Endometrial microvascular endothelial cells (primary cell): Measurements from ENCODE around the gene COL6A2. TPM values are rescaled to one million over a fixed set of nuclear protein-coding genes. Genes with fewer than 3 reads are reported as not detected.

Experiments
- in situ Hi-C: cut with HindIII; loops from 2 replicates; pipeline ENCODE4 v1.10.0; 2017; ENCODE audit warnings: low sequenced_read_pairs, low pct_unique_long_range_greater_than_20kb; ENCODE audit errors: inconsistent ontology term
- total RNA-seq: library from RNA; depleted of rRNA; stranded (reverse); fragments of >200 nt; gene quantifications from one replicate; pipeline ENCODE4 v1.2.3, GENCODE V29; 2015; ENCODE audit errors: inconsistent ontology term

COL6A2 gene
- total RNA-seq, result 11.2 TPM

DNA sequence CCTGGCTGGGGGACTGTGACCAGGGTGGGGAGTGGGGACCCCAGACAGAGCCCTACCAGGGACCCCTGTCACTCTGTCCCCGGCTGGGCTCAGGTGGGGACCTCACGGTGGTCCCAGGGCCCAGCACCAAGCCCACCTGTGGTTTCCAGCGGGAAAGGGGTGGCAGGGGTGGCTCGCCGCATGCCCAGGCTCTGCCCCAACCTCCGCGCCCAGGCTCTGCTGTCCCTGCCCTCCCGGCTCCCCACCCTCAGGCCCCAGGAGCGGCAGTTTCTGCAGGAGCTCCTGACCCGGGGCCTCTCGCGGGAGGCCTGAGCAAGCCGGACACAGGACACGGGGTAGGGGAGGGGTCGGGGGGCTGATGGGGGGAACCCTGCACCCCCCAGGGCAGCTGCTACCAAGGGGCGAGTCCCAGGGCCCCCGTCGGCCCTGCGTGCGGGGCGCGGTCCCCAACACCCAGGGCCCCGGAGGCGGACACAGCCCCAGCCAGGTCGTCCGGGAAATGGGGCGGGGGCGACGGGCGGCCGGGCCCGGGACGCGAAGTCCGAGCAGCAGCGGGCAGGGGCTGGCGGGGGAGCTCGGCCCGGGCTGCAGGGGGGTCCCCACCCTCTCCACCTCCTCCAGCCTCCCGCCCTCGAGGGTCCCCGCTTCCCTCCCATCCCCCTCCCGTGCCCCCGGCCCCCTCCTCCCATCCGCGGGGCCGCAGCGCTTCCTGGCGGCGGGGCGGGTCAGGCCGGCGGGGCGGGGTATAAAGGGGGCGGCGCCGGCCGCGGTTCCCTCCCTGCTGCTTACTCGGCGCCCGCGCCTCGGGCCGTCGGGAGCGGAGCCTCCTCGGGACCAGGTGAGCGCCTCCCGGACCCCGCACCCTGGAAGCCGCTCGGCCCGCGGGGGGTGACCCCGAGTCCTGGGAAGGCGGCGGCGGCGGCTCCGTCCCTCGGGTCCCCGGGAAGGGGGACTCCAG lies at the start of gene COL6A2:
Gene COL6A2 (plus strand): TSS at position 777 of the 958 bp plus-strand sequence.
- in situ Hi-C loops, result no loop called here

DNA sequence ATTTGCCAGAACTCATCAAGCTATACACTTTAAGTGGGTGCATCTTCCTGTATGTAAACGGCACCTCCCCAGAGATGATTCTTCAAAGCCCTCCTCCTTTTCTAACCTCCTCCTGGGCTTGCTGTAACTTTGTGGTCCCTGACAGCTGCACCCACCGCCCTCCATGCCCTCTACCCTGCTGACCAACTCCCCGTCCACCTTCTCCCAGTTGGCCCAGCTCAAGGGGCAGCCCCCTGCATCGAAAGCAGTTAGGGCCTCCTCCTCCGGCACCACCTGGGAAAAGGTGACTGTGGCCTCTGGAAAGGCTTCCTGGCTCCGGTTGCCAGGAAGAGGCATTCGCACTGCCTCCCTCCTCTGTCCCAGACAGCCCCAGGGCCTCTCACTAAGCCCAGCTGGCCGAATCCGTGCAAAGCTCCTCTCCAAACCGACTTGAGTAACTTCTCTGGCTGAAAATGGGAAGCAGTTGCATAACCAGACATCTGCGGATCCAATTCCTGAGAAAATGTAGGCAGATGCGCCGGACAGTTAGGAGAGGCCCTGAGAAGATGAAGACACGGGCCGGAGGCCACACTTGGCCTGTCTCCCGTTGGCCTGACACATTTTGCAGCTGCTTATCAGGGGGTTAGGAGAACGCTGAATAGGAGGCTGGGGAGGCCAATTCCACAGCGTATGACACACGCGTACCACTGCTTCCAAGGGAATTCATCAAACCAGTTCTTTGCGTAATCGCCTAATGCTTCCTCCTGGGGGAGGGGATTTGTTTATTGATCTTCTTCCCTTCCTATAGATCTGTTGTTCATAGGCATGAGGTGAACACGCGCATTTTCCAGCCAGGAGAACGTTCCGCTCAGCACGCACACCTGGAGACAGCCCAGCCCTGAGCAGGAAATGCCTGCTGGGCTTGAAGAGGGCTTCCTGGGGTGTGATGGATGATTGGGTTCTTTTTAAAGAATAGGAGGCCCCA lies 48.7 kb upstream of the COL6A2 start:
- in situ Hi-C loops, result no loop called here

- in situ Hi-C loops, result no loop called here
These were observed 47.8 kb upstream of the COL6A2 start for GRCh38 chr21:46049890-46050667.

DNA sequence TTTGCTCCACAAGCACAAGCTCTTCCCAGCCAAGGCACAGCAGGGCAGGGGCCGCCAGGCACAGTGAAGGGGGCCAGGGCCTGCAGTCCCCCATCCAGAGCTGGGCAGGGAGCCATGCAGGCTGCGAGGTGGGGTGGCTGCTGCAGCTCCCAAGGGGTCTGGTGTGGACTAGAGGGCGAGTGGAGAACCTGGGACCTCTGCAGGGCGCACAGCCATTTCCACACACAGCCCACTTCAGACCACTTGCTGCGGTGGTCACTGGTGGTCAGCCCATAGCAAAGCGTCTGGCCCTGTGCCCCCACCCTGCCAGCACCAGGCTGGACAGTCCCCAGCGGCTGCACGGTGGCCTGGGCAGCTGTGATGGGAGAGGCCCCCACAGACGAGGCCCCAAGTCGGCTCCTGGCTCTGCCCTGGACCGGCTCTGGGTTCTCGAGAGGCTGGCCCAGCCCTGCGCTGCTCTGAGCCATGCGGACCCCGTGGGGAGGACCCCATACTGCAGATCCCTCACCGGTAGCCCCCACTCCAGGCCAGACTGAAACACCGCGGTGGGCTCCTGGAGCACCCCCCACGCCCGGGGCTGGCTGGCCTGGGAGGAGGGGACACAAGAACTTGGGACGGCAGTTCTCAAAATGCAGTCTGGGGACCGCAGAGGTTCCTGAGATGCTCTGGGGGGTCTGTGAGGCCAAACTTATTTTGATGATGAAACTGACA lies 47.1 kb upstream of the COL6A2 start:
- in situ Hi-C loops, result no loop called here

DNA sequence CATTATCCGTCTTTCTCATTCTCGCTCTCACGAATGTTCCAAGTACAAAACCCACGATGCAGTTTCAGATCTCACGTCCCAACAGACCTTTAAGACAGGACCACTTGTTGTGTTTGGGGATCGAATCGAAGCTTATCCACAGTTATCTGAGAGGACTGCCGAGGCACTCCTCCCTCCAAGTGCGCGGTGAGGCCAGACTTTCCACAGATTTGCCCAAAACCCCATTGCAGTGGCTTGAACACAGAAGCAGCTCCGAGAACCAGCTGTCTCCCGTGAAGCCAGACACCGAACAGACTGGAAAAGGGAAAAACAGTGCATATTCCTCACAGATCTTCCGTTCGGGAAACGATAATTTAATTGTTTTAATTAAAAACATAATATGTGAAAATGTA lies 46.5 kb upstream of the COL6A2 start:
- in situ Hi-C loops, result no loop called here

DNA sequence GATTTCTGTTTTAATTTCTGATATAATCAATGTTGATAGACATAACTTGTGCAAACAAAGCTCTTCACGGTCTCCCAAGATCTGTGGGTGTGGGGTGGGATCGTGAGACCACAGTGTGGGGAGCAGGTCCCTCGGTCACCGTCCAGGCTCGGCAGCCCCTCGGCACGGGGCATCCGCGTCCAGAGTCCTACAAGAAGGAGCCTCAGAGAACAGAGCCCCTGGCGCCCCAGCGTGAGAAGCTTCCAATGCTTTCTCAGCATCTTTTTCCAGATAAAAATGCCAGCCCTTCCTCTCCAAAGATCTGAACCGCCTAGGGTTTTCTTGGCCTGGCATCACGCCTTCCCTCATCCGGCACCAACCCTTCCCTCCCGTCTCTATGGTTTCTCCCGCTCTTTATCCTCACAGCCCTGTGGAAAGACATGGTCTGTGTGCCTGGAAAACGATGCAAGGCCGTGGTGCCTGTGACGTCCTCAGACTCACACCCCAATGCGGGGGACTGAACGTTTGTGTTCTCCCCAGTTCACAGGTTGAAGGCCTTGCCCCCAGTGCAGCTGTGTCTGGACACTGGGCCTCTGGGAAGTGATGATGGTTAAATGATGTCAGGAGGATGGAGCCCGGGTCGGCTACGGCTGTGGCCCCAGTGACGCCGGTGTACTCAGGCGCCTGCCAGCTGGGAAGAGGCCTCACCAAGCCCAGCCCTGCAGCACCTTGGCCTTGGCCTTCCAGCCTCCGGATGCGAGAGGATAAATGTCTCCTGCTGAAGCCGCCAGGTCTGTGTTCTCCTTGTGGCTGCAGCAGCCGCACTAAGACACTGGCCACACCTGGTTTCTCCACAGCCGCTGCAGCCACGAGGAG lies 45.9 kb upstream of the COL6A2 start:
- in situ Hi-C loops, result no loop called here

- in situ Hi-C loops, result no loop called here
These were observed 44.9 kb upstream of the COL6A2 start for GRCh38 chr21:46052703-46053651.

- in situ Hi-C loops, result no loop called here
These were observed 43.9 kb upstream of the COL6A2 start for GRCh38 chr21:46054031-46054430.

DNA sequence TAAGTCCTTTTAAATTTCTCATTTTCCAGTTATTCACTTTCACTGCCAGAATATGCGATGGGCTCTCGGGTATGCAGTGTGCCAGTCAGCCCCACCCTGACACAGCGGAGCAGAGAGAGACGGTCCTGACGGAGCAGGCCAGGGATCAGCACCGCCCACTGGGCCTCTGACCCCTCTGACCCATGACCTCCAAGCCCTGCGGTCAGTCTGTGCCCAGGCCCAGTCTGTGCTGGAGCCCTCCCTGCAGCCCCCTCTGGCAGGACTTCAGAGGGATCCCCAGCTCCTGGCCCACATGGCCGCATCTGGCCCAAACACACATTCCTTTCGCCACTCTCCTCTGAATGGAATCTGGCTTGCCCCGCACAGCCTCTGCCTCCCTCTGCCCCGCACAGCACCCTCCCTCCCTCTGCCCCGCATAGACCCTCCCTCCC lies 43.4 kb upstream of the COL6A2 start:
- in situ Hi-C loops, result no loop called here

- in situ Hi-C loops, result no loop called here
These were observed 42.0 kb upstream of the COL6A2 start for GRCh38 chr21:46055863-46056281.

GRCh38 chr21:46056450-46056903 lies 41.4 kb upstream of the COL6A2 start:
- in situ Hi-C loops, result no loop called here

DNA sequence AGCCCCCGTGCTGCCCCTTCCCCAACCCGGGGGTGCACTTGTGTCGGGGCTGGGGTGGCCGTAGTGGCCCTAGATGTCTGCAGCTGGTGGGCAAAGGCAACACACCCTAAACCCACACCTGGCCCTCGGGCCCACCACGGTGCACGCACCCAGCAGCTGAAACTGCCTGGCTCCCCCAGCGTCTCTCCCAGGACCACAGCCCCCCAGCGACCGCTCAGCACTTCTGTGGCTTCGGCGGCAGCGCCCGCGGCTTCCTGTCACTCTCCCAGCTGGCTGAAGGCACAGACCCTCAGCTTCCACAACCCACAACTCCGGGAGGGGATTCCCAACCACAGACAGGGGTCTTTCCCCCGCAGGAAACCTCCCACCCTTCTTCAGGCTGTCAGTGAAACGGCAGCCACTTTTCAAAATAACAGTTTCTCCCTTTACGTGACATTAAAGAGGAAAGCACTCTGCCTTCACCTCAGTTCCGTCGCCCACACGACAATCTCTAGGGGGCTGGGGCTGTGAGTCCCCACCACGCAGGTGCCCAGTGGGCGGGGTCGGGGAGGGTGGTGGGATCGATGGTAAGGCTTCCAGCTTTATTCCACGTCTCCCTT lies 40.7 kb upstream of the COL6A2 start:
- in situ Hi-C loops, result no loop called here

DNA sequence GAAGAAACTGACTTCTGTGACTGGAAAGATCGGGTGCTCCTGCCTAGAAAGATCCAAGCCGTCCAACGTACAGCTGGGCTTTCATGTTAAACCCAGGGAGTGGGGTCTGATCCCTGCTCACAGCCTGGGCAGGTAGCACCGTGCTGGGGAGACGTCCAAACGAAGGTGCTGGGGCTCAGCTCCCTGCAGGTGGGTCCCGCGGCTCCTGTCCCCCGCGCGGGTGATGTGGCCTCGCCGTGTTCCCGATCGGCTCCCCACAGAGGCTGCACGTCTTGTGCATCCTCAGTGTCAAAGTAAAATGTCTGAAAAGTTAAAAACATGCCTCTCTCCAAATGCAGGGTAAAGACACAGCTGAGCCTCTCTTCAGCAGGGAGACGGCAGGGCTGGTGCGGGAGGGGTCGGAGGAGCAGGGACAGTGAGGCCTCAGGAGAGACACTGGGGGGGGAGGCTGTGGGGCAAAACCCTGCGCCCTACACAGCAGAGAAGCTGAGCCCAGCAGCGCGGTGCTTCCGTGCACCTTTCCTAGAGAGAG lies 40.1 kb upstream of the COL6A2 start:
- in situ Hi-C loops, result no loop called here

DNA sequence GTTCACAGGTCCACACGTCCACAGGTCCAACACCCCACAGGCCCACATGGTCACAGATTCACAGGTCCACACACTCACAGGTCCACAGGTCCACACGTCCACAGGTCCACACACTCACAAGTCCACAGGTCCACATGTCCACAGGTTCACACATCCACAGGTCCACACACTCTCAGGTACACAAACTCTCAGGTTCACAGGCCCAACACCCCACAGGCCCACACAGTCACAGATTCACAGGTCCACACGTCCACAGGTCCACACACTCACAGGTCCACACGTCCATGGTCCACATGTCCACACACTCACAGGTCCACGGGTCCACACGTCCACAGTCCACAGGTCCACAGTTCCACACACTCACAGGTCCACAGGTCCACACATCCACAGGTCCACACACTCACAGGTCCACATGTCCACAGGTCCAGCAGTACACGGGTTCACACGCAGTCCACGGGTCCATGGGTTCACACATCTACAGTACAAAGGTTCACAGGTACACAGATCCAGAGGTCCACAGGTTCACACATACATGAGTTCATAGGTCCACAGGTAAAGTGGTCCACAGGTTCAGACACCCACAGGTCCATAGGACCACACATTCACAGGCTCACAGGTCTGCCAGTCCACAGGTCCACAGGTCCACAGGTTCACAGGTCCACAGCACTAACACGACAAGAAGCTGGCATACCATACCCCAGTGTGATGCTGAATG lies 39.3 kb upstream of the COL6A2 start:
- in situ Hi-C loops, result no loop called here

DNA sequence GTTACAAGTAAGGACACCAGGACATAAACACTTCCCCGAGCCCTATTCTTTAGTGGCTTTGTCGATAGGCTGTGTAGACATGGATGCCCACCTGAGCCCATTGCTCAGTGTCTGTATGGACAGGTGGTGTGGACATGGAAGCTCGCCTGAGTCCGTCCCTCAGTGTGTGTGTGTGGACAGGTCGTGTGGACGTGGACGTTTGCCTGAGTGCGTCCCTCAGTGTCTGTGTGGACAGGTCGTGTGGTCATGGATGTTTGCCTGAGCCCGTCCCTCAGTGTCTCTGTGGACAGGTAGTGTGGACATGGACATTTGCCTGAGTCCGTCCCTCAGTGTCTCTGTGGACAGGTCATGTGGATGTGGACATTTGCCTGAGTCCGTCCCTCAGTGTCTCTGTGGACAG lies 38.7 kb upstream of the COL6A2 start:
- in situ Hi-C loops, result no loop called here
